Astrocyte of the cerebellum (primary cell): ENCODE results near the gene SSH2.
A peak's percentile ranks its signal among the peaks of the same experiment; 100 is the strongest.

ENCODE experiments used
- DNase-seq: peaks from one replicate; pipeline ENCODE4 v3.0.0-alpha.2; 2011; ENCODE audit warnings: low read depth
- H3K4me3 ChIP-seq: 2 replicates; pipeline ENCODE4 v1.5.1; 2011; ENCODE audit warnings: mild to moderate bottlenecking, low read depth, low read length, moderate library complexity
- CTCF ChIP-seq: IDR thresholded peaks from 2 replicates; pipeline ENCODE4 v1.5.1; 2012; ENCODE audit warnings: low read length, low read depth, moderate library complexity, mild to moderate bottlenecking; ENCODE audit errors: missing control alignments
- in situ Hi-C: cut with HindIII; loops from 2 replicates; pipeline ENCODE4 v1.10.0; 2017; ENCODE audit warnings: low sequenced_read_pairs

Gene SSH2

DNA sequence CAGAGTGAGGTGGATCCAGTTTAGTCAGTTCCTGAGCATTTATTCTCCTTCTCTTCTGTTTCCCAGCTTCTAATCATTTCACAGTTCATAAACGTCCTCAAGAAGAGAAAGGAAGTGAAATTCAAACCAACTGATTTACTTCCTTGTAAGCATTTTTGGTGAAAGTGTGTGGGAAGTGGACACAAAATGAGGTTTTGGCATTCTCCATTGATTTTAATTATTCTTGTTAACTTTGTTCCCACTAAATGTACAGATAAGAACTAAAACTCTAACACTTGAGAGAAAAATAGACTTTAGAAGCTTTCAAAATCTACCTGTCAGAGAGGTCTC lies 264.6 kb downstream of the SSH2 start:
- TF ChIP-seq CTCF = no peak
- DNase-seq = no peak
- in situ Hi-C loops = no loop called here
- no peak overlapping the region for H3K4me3 ChIP-seq

DNA sequence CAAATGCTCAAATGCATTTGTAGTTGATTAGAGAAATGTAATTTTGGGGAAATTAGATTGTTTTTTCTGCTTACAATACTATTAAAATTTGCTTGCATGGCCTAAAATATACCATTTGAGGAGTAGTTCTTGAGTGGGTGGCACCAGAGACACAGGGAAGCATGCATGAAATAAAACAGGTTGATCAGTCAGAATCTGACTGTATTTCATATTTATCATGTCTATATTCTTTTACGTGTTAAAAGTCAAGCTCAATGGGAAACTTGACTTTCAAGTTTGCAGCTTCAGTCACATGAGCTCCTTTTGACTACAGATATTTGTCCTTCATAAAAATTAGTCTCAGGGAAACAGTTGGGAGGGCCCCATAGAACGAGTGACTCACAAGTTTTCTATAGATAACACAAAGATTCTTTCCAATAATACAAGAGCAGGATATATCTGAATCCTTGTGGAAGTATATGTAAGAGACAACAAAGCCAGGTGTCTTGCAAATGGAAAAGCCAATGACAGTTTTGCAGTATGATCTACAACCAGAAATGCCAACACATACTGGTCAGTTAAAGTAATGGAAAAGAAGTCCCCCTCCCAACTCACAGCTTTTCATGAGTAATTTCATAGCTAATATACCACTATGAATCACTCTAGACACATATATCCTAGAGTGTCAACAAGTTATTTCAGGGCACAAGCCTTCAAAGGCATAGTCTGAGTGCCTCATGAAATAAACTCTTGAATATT lies 265.1 kb downstream of the SSH2 start:
- in situ Hi-C loops = no loop called here
- DNase-seq = no peak
- TF ChIP-seq CTCF = no peak
- H3K4me3 ChIP-seq = no peak overlapping the region

DNA sequence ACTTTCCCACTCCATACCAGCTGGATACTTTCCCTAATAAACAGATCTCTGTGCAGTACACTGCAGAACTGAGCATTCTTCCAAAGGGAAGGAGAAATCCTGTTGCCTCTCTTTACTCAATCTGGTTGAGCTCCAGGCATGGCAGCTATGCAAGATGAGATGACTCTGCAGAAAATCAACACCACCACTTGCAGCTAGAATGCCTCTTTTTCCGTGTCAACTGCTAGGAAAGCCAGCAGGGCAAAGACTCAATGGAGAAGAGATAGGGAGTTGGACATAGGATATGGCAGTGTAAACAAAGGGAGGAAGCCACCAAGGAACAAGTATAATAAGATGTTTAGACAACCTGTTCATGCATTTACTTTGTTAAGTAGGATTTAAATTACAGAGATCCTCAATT lies 266.9 kb downstream of the SSH2 start:
- no peak overlapping the region for H3K4me3 ChIP-seq
- no peak for DNase-seq
- no peak for TF ChIP-seq CTCF
- in situ Hi-C loops = no loop called here

- no peak for DNase-seq
- in situ Hi-C loops = no loop called here
- TF ChIP-seq CTCF = no peak
- H3K4me3 ChIP-seq = no peak overlapping the region
Observed at GRCh38 chr17:29661213-29661612, 268.8 kb downstream of the SSH2 start.

- peak; percentile 54 for DNase-seq
- in situ Hi-C loops = no loop called here
- no peak for TF ChIP-seq CTCF
- no peak overlapping the region for H3K4me3 ChIP-seq
Observed at GRCh38 chr17:29659155-29659554, 270.9 kb downstream of the SSH2 start.

DNA sequence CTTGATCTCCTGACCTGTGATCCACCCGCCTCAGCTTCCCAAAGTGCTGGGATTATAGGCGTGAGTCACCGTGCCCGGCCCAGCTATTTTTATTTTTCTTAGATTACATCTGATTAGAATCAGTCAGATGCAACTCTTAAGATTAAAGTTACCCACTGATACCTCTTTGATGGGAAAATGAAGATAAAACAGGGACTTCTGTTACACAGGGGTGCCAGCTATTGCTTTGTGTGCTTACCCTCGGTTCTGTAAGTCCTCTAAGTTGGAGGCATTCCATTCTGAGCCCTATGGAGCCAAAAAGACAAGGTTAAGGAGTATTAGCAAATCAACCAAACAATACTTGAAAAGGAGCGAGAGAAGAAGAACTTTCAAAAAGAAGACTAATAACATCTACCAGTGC lies 274.7 kb downstream of the SSH2 start:
- no peak for DNase-seq
- TF ChIP-seq CTCF = no peak
- in situ Hi-C loops = no loop called here
- H3K4me3 ChIP-seq = no peak overlapping the region
